GM19099 (cell line): ENCODE measurements around the gene TMEM94.

Source experiments
- POLR2A ChIP-seq: IDR thresholded peaks from 3 replicates; pipeline ENCODE4 v1.6.1; 2011; ENCODE audit warnings: low read depth; ENCODE audit not compliant: insufficient read length; ENCODE audit errors: extremely low read depth

Gene TMEM94

GRCh38 chr17:75468779-75469373, 12.4 kb downstream of the TMEM94 start:
- TF ChIP-seq POLR2A: no peak

DNA sequence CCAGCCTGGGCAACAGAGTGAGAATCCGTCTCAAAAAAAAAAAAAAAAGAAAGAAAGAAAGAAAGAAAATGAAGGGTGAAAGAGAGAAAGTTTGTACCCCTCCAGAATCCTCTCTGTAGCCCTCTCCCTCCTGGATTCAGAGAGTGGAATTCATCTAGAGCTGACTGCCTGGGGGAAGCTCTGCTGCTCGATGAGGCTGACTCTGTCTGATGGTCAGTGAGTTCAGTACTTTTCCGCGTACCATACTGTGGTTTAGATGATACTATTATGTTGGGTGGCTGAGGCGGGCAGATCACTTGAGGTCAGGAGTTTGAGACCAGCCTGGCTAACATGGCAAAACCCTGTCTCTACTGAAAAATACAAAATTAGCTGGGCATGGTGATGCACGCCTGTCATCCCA, 14.8 kb downstream of the TMEM94 start:
- TF ChIP-seq POLR2A: no peak

DNA sequence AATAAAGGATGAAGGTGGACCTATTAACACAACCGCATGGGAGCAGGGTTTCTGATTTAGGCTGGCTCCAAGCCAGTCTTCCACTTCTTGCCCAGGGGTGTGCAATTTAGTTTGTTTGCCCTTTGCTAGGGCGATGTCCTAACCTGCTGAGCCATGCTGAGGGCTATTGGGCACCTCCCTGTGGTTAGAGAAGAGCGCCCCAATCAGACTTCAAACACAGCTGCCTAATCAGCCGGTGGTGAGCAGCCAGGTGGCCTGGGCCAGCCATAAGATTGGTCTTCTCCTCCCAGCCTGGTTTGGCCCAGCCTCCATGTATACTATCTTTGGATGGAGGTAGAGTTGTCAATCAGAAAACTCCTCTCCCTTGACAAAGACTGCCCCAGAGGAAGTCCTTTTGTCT, 15.7 kb downstream of the TMEM94 start:
- TF ChIP-seq POLR2A: no peak

DNA sequence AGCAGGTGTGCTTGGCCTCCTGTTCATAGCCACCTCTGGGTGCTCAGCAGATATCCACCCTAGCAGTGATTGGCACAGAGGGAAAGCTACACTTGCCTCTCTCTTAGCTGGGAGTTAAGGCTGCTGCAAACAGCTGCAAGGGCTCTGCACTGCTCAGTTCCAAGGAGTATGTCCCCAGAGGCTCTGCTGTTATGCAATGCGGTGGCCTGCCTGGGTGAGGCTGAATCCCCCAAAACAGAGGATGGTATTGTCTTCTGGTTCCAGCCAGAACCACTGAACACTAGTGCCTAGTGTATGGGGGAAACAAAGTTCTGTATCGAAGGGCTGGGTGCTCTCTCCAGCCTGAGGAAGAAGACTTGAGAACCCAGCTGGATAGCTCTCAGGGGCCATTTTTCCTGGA, 16.8 kb downstream of the TMEM94 start:
- no peak for TF ChIP-seq POLR2A

- no peak for TF ChIP-seq POLR2A
Observed at GRCh38 chr17:75474736-75475135, 18.3 kb downstream of the TMEM94 start.

- no peak for TF ChIP-seq POLR2A
Observed at GRCh38 chr17:75475144-75475835, 18.9 kb downstream of the TMEM94 start.

- no peak for TF ChIP-seq POLR2A
Observed at GRCh38 chr17:75475851-75476250, 19.4 kb downstream of the TMEM94 start.

DNA sequence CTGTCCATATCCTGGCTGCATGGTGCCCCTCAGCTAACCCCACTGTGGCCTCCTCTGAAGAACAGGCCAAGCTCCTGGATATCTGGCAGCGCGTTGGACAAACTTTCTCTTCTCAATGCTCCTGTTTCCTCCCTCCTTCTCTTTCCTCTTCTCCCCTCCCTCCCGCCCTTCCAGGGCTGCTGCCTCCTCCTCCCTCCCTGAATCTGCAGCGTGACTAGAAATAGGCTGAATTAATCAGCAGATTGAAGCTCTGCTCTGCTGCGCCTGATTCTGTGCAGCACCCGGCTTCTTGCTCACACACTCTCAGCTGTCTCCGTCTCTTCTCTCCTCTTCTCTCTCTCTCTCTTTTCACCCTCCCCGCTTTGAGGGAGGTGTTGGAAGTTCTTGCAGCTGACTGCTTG, 19.8 kb downstream of the TMEM94 start:
- TF ChIP-seq POLR2A: no peak

GRCh38 chr17:75476752-75477489, 20.5 kb downstream of the TMEM94 start:
- TF ChIP-seq POLR2A: no peak

GRCh38 chr17:75478508-75478907, 22.1 kb downstream of the TMEM94 start:
- TF ChIP-seq POLR2A: no peak

GRCh38 chr17:75480281-75480680, 23.8 kb downstream of the TMEM94 start:
- no peak for TF ChIP-seq POLR2A

DNA sequence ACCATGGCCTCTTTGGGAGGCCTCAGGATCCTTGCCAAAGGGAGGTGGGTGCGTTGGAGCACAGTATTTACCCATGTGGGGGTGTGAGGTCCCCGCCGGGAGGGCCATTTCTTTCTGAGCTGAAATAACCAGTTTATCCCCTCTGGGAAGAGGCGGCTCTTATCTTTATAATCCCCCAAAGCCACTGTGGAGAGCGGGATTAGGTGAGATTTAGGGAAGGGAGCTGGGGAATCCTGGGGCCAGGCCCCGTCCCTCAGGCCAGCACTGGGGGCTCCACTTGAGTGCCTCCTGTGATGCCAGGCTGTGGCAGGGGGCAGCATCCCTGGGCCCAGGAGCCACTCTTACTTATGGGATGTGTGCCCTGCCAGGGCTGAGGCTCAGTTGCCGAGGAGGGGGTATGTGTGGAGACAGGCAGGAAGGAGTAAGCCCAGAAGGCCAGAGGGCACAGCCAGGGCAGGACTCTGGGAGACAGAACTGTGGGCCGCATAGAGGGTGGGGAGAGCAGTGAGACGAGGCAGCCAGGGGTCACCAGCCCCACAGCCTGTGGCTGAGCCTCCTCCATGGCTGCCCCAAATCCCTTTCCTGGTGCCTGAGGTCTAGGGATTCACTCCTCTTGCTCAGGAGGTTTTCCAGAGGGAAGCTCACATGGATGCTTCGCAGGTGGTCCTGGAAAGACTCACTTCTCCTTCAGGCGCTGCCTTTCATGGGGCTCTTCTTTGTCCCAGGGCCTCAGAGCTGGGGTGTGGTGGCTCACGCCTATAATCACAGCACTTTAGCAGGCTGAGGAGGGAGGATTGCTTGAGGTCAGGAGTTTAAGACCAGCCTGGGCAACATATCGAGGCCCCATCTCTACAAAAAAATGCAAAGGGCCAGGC, 25.0 kb downstream of the TMEM94 start:
- no peak for TF ChIP-seq POLR2A

DNA sequence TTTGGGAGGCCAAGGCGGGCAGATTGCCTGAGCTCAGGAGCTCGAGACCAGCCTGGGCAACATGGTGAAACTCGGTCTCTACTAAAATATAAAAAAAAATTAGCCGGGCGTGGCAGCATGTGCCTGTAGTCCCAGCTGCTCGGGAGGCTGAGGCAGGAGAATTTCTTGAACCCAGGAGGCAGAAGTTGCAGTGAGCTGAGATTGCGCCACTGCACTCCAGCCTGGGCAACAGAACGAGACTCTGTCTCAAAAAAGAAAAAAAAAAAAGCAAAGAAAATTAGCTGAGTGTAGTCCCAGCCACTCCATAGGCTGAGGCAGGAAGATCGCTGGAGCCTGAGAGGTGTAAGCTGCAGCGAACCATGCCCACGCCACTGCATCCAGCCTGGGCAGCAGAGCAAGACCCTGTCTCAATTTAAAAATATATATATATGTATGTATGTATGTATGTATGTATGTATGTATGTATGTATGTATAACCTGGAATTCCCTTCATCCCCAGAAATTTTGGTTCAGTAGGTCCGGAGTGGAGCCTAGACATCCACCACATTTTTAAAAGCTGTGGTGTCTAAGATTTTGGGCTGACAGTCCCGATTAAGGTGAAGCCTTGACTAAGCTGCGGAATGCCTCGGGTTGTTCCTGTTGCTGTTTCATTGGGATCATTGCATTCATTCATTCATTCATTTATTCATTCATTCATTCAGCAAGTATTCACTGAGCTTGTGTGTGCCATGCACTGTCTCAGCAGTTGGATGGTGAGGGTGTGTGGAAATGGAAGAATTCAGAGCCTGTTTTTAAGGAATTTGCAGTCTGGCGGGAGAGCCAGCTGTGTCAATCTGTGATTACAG, 25.9 kb downstream of the TMEM94 start:
- no peak for TF ChIP-seq POLR2A

GRCh38 chr17:75485688-75486087, 29.3 kb downstream of the TMEM94 start:
- TF ChIP-seq POLR2A: no peak
